WTC11 (cell line): ENCODE results near the gene MOB3C. TPM values are rescaled to one million over a fixed set of nuclear protein-coding genes. Genes with fewer than 3 reads are reported as not detected.

Source experiments
- ATAC-seq: fragments of 200-7000 bp; cut with Tn5 transposase; 2 replicates; pipeline ENCODE4 v1.10.0; 2021; ENCODE audit warnings: mild to moderate bottlenecking, moderate library complexity
- CTCF ChIA-PET: fragments of 300-600 bp; sonication (Branson Sonifier 250); formaldehyde crosslinking; loops from one replicate; lab custom pipeline; 2021; ENCODE audit warnings: antibody characterized with exemption; lab: Charles Lee
- POLR2A ChIA-PET: fragments of 350-600 bp; sonication (Branson Sonifier 250); formaldehyde crosslinking; loops from one replicate; lab custom pipeline; 2021; ENCODE audit warnings: antibody characterized with exemption; lab: Charles Lee
- DNase-seq: peaks from one replicate; pipeline ENCODE4 v3.0.0; 2021; ENCODE audit warnings: low spot score
- H3K27ac Mint-ChIP-seq: 2 replicates; pipeline ENCODE4 v1.8.0; 2021; ENCODE audit warnings: mixed read lengths
- H3K27me3 Mint-ChIP-seq: 2 replicates; pipeline ENCODE4 v1.8.0; 2021; ENCODE audit warnings: low read depth, mild to moderate bottlenecking, moderate library complexity, mixed read lengths
- H3K36me3 Mint-ChIP-seq: 2 replicates; pipeline ENCODE4 v1.8.0; 2021; ENCODE audit warnings: mixed read lengths
- H3K4me1 Mint-ChIP-seq: 2 replicates; pipeline ENCODE4 v1.8.0; 2022; ENCODE audit warnings: mixed read lengths
- H3K4me3 Mint-ChIP-seq: 2 replicates; pipeline ENCODE4 v1.8.0; 2021; ENCODE audit warnings: mild to moderate bottlenecking, moderate library complexity, mixed read lengths
- H3K9me3 Mint-ChIP-seq: 2 replicates; pipeline ENCODE4 v1.8.0; 2021; ENCODE audit warnings: mixed read lengths
- CDX4 ChIP-seq: fragments of 250-450 bp; sonication (Bioruptor Pico); IDR thresholded peaks from 2 replicates; pipeline ENCODE4 v1.9.0; 2021; ENCODE audit warnings: moderate library complexity, mild to moderate bottlenecking, inconsistent platforms, borderline replicate concordance
- CREB1 ChIP-seq: sonication (generic); formaldehyde crosslinking; IDR thresholded peaks from 2 replicates; pipeline ENCODE4 v1.8.0; 2023; ENCODE audit warnings: mild to moderate bottlenecking, missing genetic modification reagents
- ELF4 ChIP-seq: sonication (generic); formaldehyde crosslinking; IDR thresholded peaks from 2 replicates; pipeline ENCODE4 v1.8.1; 2022; ENCODE audit warnings: low read depth, mild to moderate bottlenecking, moderate library complexity, missing genetic modification reagents
- IRF1 ChIP-seq: sonication (generic); formaldehyde crosslinking; IDR thresholded peaks from 2 replicates; pipeline ENCODE4 v1.8.0; 2023; ENCODE audit warnings: missing genetic modification reagents
- SP1 ChIP-seq: sonication (generic); formaldehyde crosslinking; conservative IDR thresholded peaks from 2 replicates; pipeline ENCODE4 v1.8.1; 2022; ENCODE audit warnings: missing genetic modification reagents
- TEAD4 ChIP-seq: sonication (generic); formaldehyde crosslinking; IDR thresholded peaks from 2 replicates; pipeline ENCODE4 v1.8.0; 2022; ENCODE audit warnings: mild to moderate bottlenecking, missing genetic modification reagents
- USF2 ChIP-seq: sonication (generic); formaldehyde crosslinking; IDR thresholded peaks from 2 replicates; pipeline ENCODE4 v1.8.1; 2023; ENCODE audit warnings: mild to moderate bottlenecking, missing genetic modification reagents, moderate library complexity
- ZNF138 ChIP-seq: sonication (generic); formaldehyde crosslinking; conservative IDR thresholded peaks from 2 replicates; pipeline ENCODE4 v1.8.1; 2022; ENCODE audit warnings: mild to moderate bottlenecking, moderate library complexity, missing genetic modification reagents
- ZNF532 ChIP-seq: fragments of 250-450 bp; sonication (Bioruptor Pico); IDR thresholded peaks from 2 replicates; pipeline ENCODE4 v1.9.0; 2021; ENCODE audit warnings: mild to moderate bottlenecking, borderline replicate concordance
- total RNA-seq: library from RNA; stranded (reverse); gene quantifications from 3 replicates; pipeline ENCODE4 v1.2.3, GENCODE V29; 2021
- TF ChIP-seq, protein P1 (sequence below): sonication (generic); formaldehyde crosslinking; IDR thresholded peaks from 2 replicates; pipeline ENCODE4 v1.8.1; 2022; ENCODE audit warnings: mild to moderate bottlenecking, moderate library complexity, missing genetic modification reagents

The MOB3C gene
- total RNA-seq, 1 experiment from 2014 or later = 3.1 TPM

- CTCF ChIA-PET = interaction anchor here (1.0 to 2.0 kb wide), 6 partner anchors 20 to 123 kb away, joined by 3 to 8 read pairs (median 4); partner anchors contain the start of gene MKNK1
Observed at GRCh38 chr1:46569884-46570725, 46.5 kb downstream of the MOB3C start.

More at GRCh38 chr1:46569884-46570725, 46.5 kb downstream of the MOB3C start:
- Mint-ChIP-seq H3K4me1 (peaks cover 12% of the 10 kb centered on the region), H3K9me3 (no peaks in the 10 kb centered on the region), H3K27me3 (no peaks in the 10 kb centered on the region), H3K4me3 (no peak overlapping the region), H3K27ac (no peak overlapping the region), H3K36me3 (peaks cover 3% of the 10 kb centered on the region; the same call in 1 of the 2 replicates)
- POLR2A ChIA-PET = interaction anchor here (1.2 kb wide), 1 partner anchor 11 kb away, joined by 3 read pairs; no protein-coding TSS in a partner anchor
- DNase-seq (no peak), ATAC-seq (no peak)
- TF ChIP-seq CREB1 (CRISPR knock-in tag) = no peak
- TF ChIP-seq ZNF138 (CRISPR knock-in tag) = no peak
- TF ChIP-seq TEAD4 (CRISPR knock-in tag) = no peak
- no peak for TF ChIP-seq SP1 (CRISPR knock-in tag)
- no peak for TF ChIP-seq USF2 (CRISPR knock-in tag)
- no peak for TF ChIP-seq IRF1 (CRISPR knock-in tag)
- TF ChIP-seq, protein P1, sequence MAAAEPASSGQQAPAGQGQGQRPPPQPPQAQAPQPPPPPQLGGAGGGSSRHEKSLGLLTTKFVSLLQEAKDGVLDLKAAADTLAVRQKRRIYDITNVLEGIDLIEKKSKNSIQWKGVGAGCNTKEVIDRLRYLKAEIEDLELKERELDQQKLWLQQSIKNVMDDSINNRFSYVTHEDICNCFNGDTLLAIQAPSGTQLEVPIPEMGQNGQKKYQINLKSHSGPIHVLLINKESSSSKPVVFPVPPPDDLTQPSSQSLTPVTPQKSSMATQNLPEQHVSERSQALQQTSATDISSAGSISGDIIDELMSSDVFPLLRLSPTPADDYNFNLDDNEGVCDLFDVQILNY = no peak
- TF ChIP-seq ELF4 (CRISPR knock-in tag) = no peak
- TF ChIP-seq CDX4 (CRISPR knock-in tag) = no peak
- no peak for TF ChIP-seq ZNF532 (CRISPR knock-in tag)
